Measurements from ENCODE around the gene TMEM175. TPM values are rescaled to one million over a fixed set of nuclear protein-coding genes. Genes with fewer than 3 reads are reported as not detected.

Gene TMEM175
- polyA plus RNA-seq, 1 donor (not counting 4 experiments of a cell fraction or from before 2014, with no cell fraction given), result 23.2 TPM

GRCh38 chr4:965766-966134 is 33.5 kb downstream of the TMEM175 start:
- dilution Hi-C loops (cut with MboI; ENCODE audit: extremely low pct_ligation_motif_present, low sequenced_read_pairs), result no loop called here
- Histone ChIP-seq H3K4me1 (ENCODE audit: control insufficient read depth, extremely low read depth, insufficient read depth, low read length) (peaks cover 10% of the 10 kb centered on the region), H3K4me3 (ENCODE audit: control insufficient read depth in 2 of 3, extremely low read depth in 1 of 3, insufficient read depth in 2 of 3, low read depth in 1 of 3, low read length in 3 of 3) (no peak overlapping the region), H4K20me1 (ENCODE audit: control insufficient read depth, extremely low read depth, insufficient read depth, low read length) (peaks cover 9% of the 10 kb centered on the region), H3K79me2 (ENCODE audit: control insufficient read depth, insufficient read depth, low read length) (no peaks in the 10 kb centered on the region), H3K9me3 (ENCODE audit: control insufficient read depth, low read depth, low read length) (no peaks in the 10 kb centered on the region), H3K27me3 (ENCODE audit: control insufficient read depth, extremely low read depth, insufficient read depth, low read length) (no peaks in the 10 kb centered on the region), H3K36me3 (ENCODE audit: control insufficient read depth in 2 of 2, extremely low read depth in 1 of 2, insufficient read depth in 2 of 2, low read length in 2 of 2) (peaks cover 4 to 19% of the 10 kb centered on the region in 2 experiments), H3K9me1 (ENCODE audit: control insufficient read depth, extremely low read depth, insufficient read depth, low read length) (peaks cover 3% of the 10 kb centered on the region), H3K9ac (ENCODE audit: control insufficient read depth, extremely low read depth, insufficient read depth, low read length) (no peak overlapping the region), H2AFZ (ENCODE audit: control insufficient read depth, low read length) (no peak overlapping the region), H3K27ac (ENCODE audit: control insufficient read depth, insufficient read depth, low read length) (no peak overlapping the region), H3K4me2 (ENCODE audit: control insufficient read depth, extremely low read depth, insufficient read depth, low read depth, low read length) (no peak overlapping the region)
- FAIRE-seq, result no peak
- no peak for TF ChIP-seq CTCF (optimal IDR thresholded peaks at IDR 0.05 in 1 of 3, IDR thresholded peaks at IDR 0.05 in 1 of 3, conservative IDR thresholded peaks at IDR 0.05 in 1 of 3; ENCODE audit: extremely low read depth in 1 of 3, insufficient read depth in 2 of 3, low read length in 3 of 3)
- TF ChIP-seq EZH2 (IDR thresholded peaks at IDR 0.05; ENCODE audit: low read length), result no peak
- DNase-seq (ENCODE audit: low read depth, low spot score), result no peak

GRCh38 chr4:966266-967112 is 34.2 kb downstream of the TMEM175 start:
- Histone ChIP-seq H3K4me1 (ENCODE audit: control insufficient read depth, extremely low read depth, insufficient read depth, low read length) (peaks cover 17% of the 10 kb centered on the region), H3K36me3 (ENCODE audit: control insufficient read depth in 2 of 2, extremely low read depth in 1 of 2, insufficient read depth in 2 of 2, low read length in 2 of 2) (peaks cover 4 to 19% of the 10 kb centered on the region in 2 experiments), H2AFZ (ENCODE audit: control insufficient read depth, low read length) (no peak overlapping the region), H3K27me3 (ENCODE audit: control insufficient read depth, extremely low read depth, insufficient read depth, low read length) (no peaks in the 10 kb centered on the region), H3K9me3 (ENCODE audit: control insufficient read depth, low read depth, low read length) (no peaks in the 10 kb centered on the region), H3K9ac (ENCODE audit: control insufficient read depth, extremely low read depth, insufficient read depth, low read length) (no peak overlapping the region), H3K4me3 (ENCODE audit: control insufficient read depth in 2 of 3, extremely low read depth in 1 of 3, insufficient read depth in 2 of 3, low read depth in 1 of 3, low read length in 3 of 3) (no peak overlapping the region), H3K79me2 (ENCODE audit: control insufficient read depth, insufficient read depth, low read length) (no peaks in the 10 kb centered on the region), H3K9me1 (ENCODE audit: control insufficient read depth, extremely low read depth, insufficient read depth, low read length) (peaks cover 3% of the 10 kb centered on the region), H3K27ac (ENCODE audit: control insufficient read depth, insufficient read depth, low read length) (no peak overlapping the region), H3K4me2 (ENCODE audit: control insufficient read depth, extremely low read depth, insufficient read depth, low read depth, low read length) (no peak overlapping the region), H4K20me1 (ENCODE audit: control insufficient read depth, extremely low read depth, insufficient read depth, low read length) (peaks cover 9% of the 10 kb centered on the region)
- dilution Hi-C loops (cut with MboI; ENCODE audit: extremely low pct_ligation_motif_present, low sequenced_read_pairs), result no loop called here
- TF ChIP-seq EZH2 (IDR thresholded peaks at IDR 0.05; ENCODE audit: low read length) (no peak), CTCF (optimal IDR thresholded peaks at IDR 0.05 in 1 of 3, IDR thresholded peaks at IDR 0.05 in 1 of 3, conservative IDR thresholded peaks at IDR 0.05 in 1 of 3; ENCODE audit: extremely low read depth in 1 of 3, insufficient read depth in 2 of 3, low read length in 3 of 3) (no peak)
- FAIRE-seq (no peak), DNase-seq (ENCODE audit: low read depth, low spot score) (no peak)
